ENCODE data around the gene MRPS35.
A peak's percentile ranks its signal among the peaks of the same experiment; 100 is the strongest.

Gene MRPS35

GRCh38 chr12:27777141-27777540, 66.5 kb downstream of the MRPS35 start:
- DNase-seq, result no peak

GRCh38 chr12:27778206-27778605, 67.6 kb downstream of the MRPS35 start:
- DNase-seq, result no peak

GRCh38 chr12:27779416-27779919, 68.8 kb downstream of the MRPS35 start:
- no peak for DNase-seq

- peak; percentile 69 for DNase-seq
Observed at GRCh38 chr12:27779920-27780611, 69.4 kb downstream of the MRPS35 start, which contains the start of the genes KLHL42 and MANSC4. KLHL42 (plus strand) TSS chr12:27780233; CDS start chr12:27780331, 98 bp downstream. MANSC4 (minus strand) TSS chr12:27780236; CDS start chr12:27771276, 8,960 bp downstream.

- peak; percentile 24 for DNase-seq
Observed at GRCh38 chr12:27780612-27781408, 70.2 kb downstream of the MRPS35 start.

GRCh38 chr12:27781680-27782079, 71.0 kb downstream of the MRPS35 start:
- DNase-seq, result no peak

DNA sequence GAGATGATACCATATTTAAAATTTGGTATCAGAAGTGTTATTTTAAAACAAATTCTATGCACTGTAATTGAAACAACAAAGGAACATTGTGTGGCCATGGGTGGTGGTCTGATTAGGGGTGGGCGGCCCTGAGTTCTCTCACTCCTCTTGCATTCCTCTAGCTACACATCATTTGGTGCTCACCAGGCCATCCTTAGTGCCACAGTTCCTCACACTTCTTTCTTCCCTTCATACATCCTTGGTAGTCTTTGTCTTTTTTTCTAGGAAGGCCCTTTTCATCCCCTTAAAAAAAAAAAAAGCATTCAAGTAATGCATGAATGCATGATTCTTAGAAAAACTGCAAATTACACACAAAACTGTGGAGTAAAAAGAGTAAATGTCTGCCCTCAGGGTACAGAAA, 71.8 kb downstream of the MRPS35 start:
- DNase-seq, result no peak

- no peak for DNase-seq
Observed at GRCh38 chr12:27785882-27786570, 75.4 kb downstream of the MRPS35 start.

- DNase-seq, result no peak
Observed at GRCh38 chr12:27787559-27787958, 76.9 kb downstream of the MRPS35 start.

GRCh38 chr12:27790179-27790578, 79.5 kb downstream of the MRPS35 start:
- DNase-seq, result no peak

- DNase-seq, result no peak
Observed at GRCh38 chr12:27794818-27795584, 84.4 kb downstream of the MRPS35 start.

DNA sequence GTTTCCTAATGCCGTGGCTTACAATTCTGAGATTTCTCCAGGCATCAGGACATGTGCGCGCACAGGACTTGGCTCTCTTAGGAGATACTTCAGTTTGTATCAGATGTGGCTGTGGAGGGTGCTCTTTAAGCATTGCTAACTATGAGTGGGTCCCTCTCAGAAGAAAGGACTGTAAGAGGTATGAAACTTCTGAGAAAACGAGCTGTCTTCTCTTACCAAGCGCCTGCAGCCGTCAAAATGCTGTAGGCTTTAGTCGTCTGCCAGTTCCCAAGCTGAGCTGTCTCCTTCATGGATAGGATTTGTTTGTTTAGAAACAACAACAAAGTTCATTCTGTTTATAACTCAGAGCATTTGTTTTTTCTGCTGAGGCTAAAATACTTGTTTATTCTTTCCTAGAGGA, 85.5 kb downstream of the MRPS35 start:
- no peak for DNase-seq

DNA sequence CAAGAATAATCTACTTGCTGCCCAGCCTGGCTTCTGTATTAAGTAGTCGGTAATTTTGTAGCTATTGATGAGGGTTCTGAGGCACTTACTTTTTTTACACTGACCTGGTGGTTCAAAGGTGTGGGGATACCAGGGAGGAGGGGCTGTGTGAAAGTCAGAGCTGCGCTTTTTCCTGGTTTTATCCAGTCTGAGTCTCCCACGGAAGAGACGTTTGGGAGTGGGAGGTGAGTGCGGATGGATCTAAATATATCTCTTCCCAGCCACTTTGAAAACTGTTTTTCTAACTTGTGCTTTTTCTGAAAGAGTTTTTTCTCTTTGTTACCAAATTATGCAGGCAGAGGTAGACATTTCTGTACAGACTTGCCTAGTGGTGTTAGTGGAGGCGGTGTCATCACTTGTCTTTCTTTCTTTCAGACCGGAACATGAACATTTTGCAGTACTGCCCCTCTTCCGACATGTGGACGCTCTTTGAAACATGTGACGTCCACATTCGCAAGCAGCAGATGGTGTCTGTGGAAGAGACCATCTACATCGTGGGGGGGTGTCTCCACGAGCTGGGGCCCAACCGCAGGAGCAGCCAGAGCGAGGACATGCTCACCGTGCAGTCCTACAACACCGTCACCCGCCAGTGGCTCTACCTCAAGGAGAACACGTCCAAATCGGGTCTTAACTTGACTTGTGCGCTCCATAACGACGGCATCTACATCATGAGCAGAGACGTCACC, 86.8 kb downstream of the MRPS35 start:
- DNase-seq, result no peak

- no peak for DNase-seq
Observed at GRCh38 chr12:27800819-27801218, 90.2 kb downstream of the MRPS35 start.

GRCh38 chr12:27801630-27802029, 91.0 kb downstream of the MRPS35 start:
- DNase-seq, result no peak

DNA sequence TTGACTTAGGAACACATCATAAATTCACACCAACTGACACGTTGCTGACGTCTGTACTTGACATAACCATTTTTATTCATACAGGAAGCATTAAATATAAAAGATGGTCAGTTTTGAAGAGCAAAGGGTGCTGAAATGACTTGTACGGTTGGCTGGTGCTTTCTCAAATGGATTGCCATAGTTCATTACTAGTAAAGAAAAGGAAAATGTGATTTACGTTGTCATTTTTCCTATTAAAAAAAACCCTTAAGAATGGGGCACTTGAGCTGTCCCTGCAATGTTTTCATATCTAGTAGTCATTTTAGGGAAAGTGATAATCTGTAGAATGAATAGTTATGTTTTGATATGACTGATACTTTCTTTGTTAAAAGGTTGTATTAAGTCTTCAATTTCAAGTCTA, 91.9 kb downstream of the MRPS35 start:
- no peak for DNase-seq

DNA sequence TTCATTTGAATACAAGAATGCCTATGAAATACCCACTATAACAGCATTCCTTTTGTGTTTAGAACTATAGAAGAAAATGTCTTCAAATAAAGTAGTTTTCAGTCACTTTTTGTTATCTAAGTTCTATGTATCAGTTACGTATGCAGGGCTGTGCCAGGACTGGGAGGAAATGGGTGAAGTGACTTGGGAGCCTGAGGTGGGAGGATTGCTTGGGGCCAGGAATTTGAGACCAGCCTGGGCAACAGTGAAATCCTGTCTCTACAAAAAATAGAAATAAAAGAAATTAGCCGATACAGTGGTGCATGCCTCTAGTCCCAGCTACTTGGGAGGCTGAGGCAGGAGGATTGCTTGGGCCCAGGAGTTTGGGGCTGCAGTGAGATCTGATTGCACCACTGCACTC, 92.3 kb downstream of the MRPS35 start:
- DNase-seq, result no peak

- no peak for DNase-seq
Observed at GRCh38 chr12:27805238-27805637, 94.6 kb downstream of the MRPS35 start.

Data from CD4-positive, alpha-beta T cell treated with Interleukin-17A for 1 hour (primary cell).